NT2/D1 (cell line): ENCODE results near the gene MAML2.

Experiments
- DNase-seq: peaks from one replicate; pipeline ENCODE4 v3.0.0-alpha.2; 2011; ENCODE audit warnings: low read depth, low spot score
- H3K27me3 ChIP-seq: 2 replicates; pipeline ENCODE4 v1.6.0; 2011; ENCODE audit warnings: mild to moderate bottlenecking; ENCODE audit not compliant: insufficient read length, insufficient read depth
- H3K36me3 ChIP-seq: 2 replicates; pipeline ENCODE4 v1.6.1; 2011; ENCODE audit warnings: mild to moderate bottlenecking, low read length, mixed read lengths; ENCODE audit not compliant: insufficient read depth, insufficient read length
- H3K4me1 ChIP-seq: 2 replicates; pipeline ENCODE4 v1.5.1; 2011; ENCODE audit not compliant: insufficient read depth, insufficient read length
- H3K4me3 ChIP-seq: 2 replicates; pipeline ENCODE4 v1.5.1; 2011; ENCODE audit warnings: low read depth; ENCODE audit not compliant: insufficient read length
- H3K9ac ChIP-seq: 2 replicates; pipeline ENCODE4 v1.6.0; 2011; ENCODE audit warnings: low read depth; ENCODE audit not compliant: insufficient read length
- H3K9me3 ChIP-seq: 2 replicates; pipeline ENCODE4 v1.5.1; 2011; ENCODE audit warnings: mild to moderate bottlenecking, low read length; ENCODE audit not compliant: insufficient read depth
- SUZ12 ChIP-seq: IDR thresholded peaks from 2 replicates; pipeline ENCODE4 v1.6.1; 2011; ENCODE audit not compliant: insufficient read length, insufficient read depth; ENCODE audit errors: extremely low read depth
- YY1 ChIP-seq: IDR thresholded peaks from 2 replicates; pipeline ENCODE4 v1.6.1; 2011; ENCODE audit not compliant: insufficient read length, insufficient read depth
- ZNF274 ChIP-seq: IDR thresholded peaks from 2 replicates; pipeline ENCODE4 v1.6.1; 2011; ENCODE audit warnings: mild to moderate bottlenecking, low read depth, low read length

The MAML2 gene

GRCh38 chr11:96214777-96215109 is 128.3 kb downstream of the MAML2 start:
- no peak for DNase-seq
- H3K9ac ChIP-seq, result no peak overlapping the region
- H3K9me3 ChIP-seq, result no peaks in the 10 kb centered on the region
- H3K27me3 ChIP-seq, result no peaks in the 10 kb centered on the region
- no peaks in the 10 kb centered on the region for H3K4me1 ChIP-seq
- TF ChIP-seq YY1 (no peak), ZNF274 (no peak), SUZ12 (no peak)
- H3K4me3 ChIP-seq, result no peak overlapping the region
- no peaks in the 10 kb centered on the region for H3K36me3 ChIP-seq

GRCh38 chr11:96213500-96213899 is 129.5 kb downstream of the MAML2 start:
- Histone ChIP-seq H3K9me3 (no peaks in the 10 kb centered on the region), H3K36me3 (no peaks in the 10 kb centered on the region), H3K4me1 (no peaks in the 10 kb centered on the region), H3K9ac (no peak overlapping the region), H3K4me3 (no peak overlapping the region), H3K27me3 (no peaks in the 10 kb centered on the region)
- TF ChIP-seq SUZ12, result no peak
- no peak for TF ChIP-seq ZNF274
- no peak for TF ChIP-seq YY1
- no peak for DNase-seq

- no peaks in the 10 kb centered on the region for H3K36me3 ChIP-seq
- H3K4me3 ChIP-seq, result no peak overlapping the region
- DNase-seq, result no peak
- H3K27me3 ChIP-seq, result no peaks in the 10 kb centered on the region
- no peak for TF ChIP-seq SUZ12
- no peak for TF ChIP-seq YY1
- no peak for TF ChIP-seq ZNF274
- no peaks in the 10 kb centered on the region for H3K9me3 ChIP-seq
- no peaks in the 10 kb centered on the region for H3K4me1 ChIP-seq
- H3K9ac ChIP-seq, result no peak overlapping the region
Measured at GRCh38 chr11:96211436-96211835, 131.6 kb downstream of the MAML2 start.

- Histone ChIP-seq H3K27me3 (no peaks in the 10 kb centered on the region), H3K9me3 (no peaks in the 10 kb centered on the region), H3K4me1 (no peaks in the 10 kb centered on the region), H3K9ac (no peak overlapping the region), H3K36me3 (no peaks in the 10 kb centered on the region), H3K4me3 (no peak overlapping the region)
- TF ChIP-seq YY1 (no peak), SUZ12 (no peak), ZNF274 (no peak)
- no peak for DNase-seq
Measured at GRCh38 chr11:96207459-96208449, 135.2 kb downstream of the MAML2 start.

- no peak for TF ChIP-seq YY1
- H3K4me3 ChIP-seq, result no peak overlapping the region
- no peaks in the 10 kb centered on the region for H3K4me1 ChIP-seq
- no peaks in the 10 kb centered on the region for H3K36me3 ChIP-seq
- no peaks in the 10 kb centered on the region for H3K9me3 ChIP-seq
- H3K9ac ChIP-seq, result no peak overlapping the region
- no peaks in the 10 kb centered on the region for H3K27me3 ChIP-seq
- DNase-seq, result no peak
Measured at GRCh38 chr11:96206955-96207354, 136.0 kb downstream of the MAML2 start.

GRCh38 chr11:96205460-96205809 is 137.6 kb downstream of the MAML2 start:
- no peak overlapping the region for H3K4me3 ChIP-seq
- no peaks in the 10 kb centered on the region for H3K27me3 ChIP-seq
- no peaks in the 10 kb centered on the region for H3K9me3 ChIP-seq
- no peak for TF ChIP-seq SUZ12
- no peak for TF ChIP-seq YY1
- no peak for TF ChIP-seq ZNF274
- no peak overlapping the region for H3K9ac ChIP-seq
- H3K36me3 ChIP-seq, result no peaks in the 10 kb centered on the region
- H3K4me1 ChIP-seq, result no peaks in the 10 kb centered on the region
- DNase-seq, result no peak

- Histone ChIP-seq H3K9me3 (no peaks in the 10 kb centered on the region), H3K4me3 (no peak overlapping the region), H3K9ac (no peak overlapping the region), H3K27me3 (no peaks in the 10 kb centered on the region), H3K36me3 (no peaks in the 10 kb centered on the region), H3K4me1 (no peaks in the 10 kb centered on the region)
- no peak for TF ChIP-seq YY1
- no peak for TF ChIP-seq ZNF274
- no peak for TF ChIP-seq SUZ12
- DNase-seq, result no peak
Measured at GRCh38 chr11:96204721-96205459, 138.1 kb downstream of the MAML2 start.
